Natural killer cell treated with Interleukin-12 subunit alpha and Interleukin-12 subunit beta and Interleukin-15 and Interleukin-18, amount 100 ng/mL, for 72 hours (primary cell): ENCODE measurements around the gene SMIM13. TPM values are rescaled to one million over a fixed set of nuclear protein-coding genes. Genes with fewer than 3 reads are reported as not detected.

Experiments used
- ATAC-seq, 2 donors: fragments of 150-1000 bp; cut with Tn5 transposase in 1 of 2; sonication (Bioruptor Pico), chemical (Tn5 transposase) in 1 of 2; 2 replicates each; pipeline ENCODE4 v1.10.0; 2021
- DNase-seq: peaks from one replicate; pipeline ENCODE4 v3.0.0; 2022; ENCODE audit warnings: low spot score
- H3K27ac Mint-ChIP-seq, 2 donors: 1 replicate in 1 of 2; 2 replicates in 1 of 2; pipeline ENCODE4 v1.8.0; 2022; ENCODE audit warnings: mixed read lengths in 2 of 2, mild to moderate bottlenecking in 1 of 2, moderate library complexity in 1 of 2
- H3K27me3 Mint-ChIP-seq, 2 donors: 1 replicate in 1 of 2; 2 replicates in 1 of 2; pipeline ENCODE4 v1.8.0; 2022; ENCODE audit warnings: mixed read lengths in 2 of 2
- H3K36me3 Mint-ChIP-seq: one replicate; pipeline ENCODE4 v1.8.0; 2022; ENCODE audit warnings: mixed read lengths
- H3K4me1 Mint-ChIP-seq, 2 donors: 1 replicate in 1 of 2; 2 replicates in 1 of 2; pipeline ENCODE4 v1.8.0; 2022; ENCODE audit warnings: low read depth in 2 of 2, mixed read lengths in 2 of 2, mild to moderate bottlenecking in 1 of 2
- H3K4me3 Mint-ChIP-seq: one replicate; pipeline ENCODE4 v1.8.0; 2022; ENCODE audit warnings: mixed read lengths
- H3K9me3 Mint-ChIP-seq: 2 replicates; pipeline ENCODE4 v1.8.0; 2022; ENCODE audit warnings: mixed read lengths
- total RNA-seq, 2 donors: library from RNA; stranded (reverse); gene quantifications; one replicate each; pipeline ENCODE4 v1.2.3, GENCODE V29; 2022

Gene SMIM13
- total RNA-seq, 2 donors from 2014 or later, result 14.2 to 16.0 TPM

DNA sequence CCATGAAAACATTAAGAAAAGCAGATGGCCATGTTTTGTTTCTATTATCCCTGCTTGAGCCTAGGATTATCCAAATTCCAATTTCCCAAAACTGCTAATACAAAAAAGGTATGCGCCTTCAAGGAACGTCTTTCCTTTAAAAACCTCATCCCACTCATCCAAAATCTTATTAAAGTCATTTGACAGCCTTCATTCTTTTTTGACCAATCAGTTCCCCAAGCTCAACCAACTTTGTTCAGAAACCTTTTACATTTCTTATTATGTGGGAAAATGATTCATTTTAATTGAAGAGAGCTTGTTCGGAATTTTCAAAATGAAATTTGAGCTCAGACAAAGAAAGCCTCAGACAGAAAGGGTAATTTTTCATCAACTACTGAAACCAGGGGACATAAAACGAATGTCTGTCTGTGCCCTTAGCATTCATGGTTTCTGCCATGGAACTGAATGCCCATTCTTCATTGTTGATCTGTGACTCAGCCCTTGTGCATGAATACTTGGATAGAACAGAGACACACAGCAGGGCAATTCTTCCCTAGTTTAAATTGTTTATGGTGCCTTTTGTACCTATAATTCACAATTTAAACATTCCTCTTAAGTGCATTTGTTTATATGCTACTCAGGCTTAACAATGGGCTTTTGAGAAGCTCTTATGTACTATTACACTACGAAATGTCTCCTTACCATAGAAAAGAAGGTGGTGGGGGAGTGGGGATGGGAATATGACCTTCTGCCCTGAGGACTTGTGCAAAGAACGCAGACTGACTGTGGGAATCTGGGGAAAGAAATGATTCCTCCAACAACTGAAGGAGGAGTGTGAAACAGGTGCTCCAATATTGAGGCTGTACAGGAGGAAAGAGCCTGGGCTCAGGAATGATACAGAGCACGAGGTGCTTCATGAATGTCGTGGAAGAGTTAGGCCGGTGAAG, 67.7 kb downstream of the SMIM13 start:
- Mint-ChIP-seq H3K36me3 (peaks cover 4% of the 10 kb centered on the region), H3K4me3 (no peak overlapping the region), H3K4me1 (peaks cover 16 to 31% of the 10 kb centered on the region in 2 donors), H3K27ac (peak overlapping the region in 1 of 2 donors; percentile 17), H3K27me3 (peaks cover 0 to 3% of the 10 kb centered on the region in 2 donors), H3K9me3 (no peaks in the 10 kb centered on the region)
- no peak for DNase-seq
- ATAC-seq, result no peak

DNA sequence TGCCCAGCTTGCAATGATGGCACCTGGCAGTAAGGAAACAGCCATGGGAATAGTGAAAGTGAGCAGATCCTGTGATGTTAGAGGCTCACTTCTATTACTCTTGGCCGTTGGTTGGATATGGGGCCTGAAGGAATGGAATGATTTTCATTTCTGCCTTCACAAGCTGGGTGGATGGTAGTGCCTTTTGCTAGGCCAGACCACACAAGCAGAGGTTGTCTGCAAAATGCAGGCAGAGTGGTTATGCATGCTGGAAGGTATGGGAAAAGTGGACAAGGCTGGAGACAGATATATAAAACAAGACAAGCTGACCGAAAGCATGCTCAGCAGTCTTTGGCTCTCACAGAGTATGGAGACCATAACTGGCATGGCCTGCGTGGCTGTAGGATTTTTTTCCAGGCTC, 68.6 kb downstream of the SMIM13 start:
- H3K27ac Mint-ChIP-seq, result peak overlapping the region in 1 of 2 donors; percentile 17
- no peaks in the 10 kb centered on the region for H3K9me3 Mint-ChIP-seq
- no peaks in the 10 kb centered on the region for H3K36me3 Mint-ChIP-seq
- DNase-seq, result no peak
- H3K4me3 Mint-ChIP-seq, result no peak overlapping the region
- peaks cover 16 to 31% of the 10 kb centered on the region in 2 donors for H3K4me1 Mint-ChIP-seq
- H3K27me3 Mint-ChIP-seq, result no peaks in the 10 kb centered on the region
- no peak for ATAC-seq

DNA sequence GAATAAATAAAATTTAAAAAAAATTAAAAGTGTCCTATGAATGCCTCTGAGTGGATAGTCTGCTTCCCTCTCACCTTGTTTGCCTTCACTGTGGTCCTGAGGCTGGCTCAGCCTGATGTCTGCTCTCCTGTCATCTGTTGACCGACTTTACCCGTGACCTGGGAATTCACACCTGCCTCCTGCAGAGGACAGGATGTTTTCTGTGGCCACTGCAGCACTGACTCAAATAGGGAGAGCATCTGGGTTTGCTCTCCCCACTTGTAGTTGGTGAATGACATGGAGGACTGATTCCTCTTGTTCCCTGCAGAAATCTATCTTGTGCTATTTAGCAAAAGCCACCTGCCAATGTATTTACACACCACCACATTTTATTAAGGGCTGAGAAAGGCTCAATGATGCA, 70.3 kb downstream of the SMIM13 start:
- H3K27me3 Mint-ChIP-seq, result no peaks in the 10 kb centered on the region
- peak overlapping the region; percentile 10 for H3K4me3 Mint-ChIP-seq
- H3K36me3 Mint-ChIP-seq, result no peaks in the 10 kb centered on the region
- no peak overlapping the region for H3K27ac Mint-ChIP-seq
- DNase-seq (no peak), ATAC-seq (peak; percentile 76 to 90)
- H3K9me3 Mint-ChIP-seq, result no peaks in the 10 kb centered on the region
- H3K4me1 Mint-ChIP-seq, result peaks cover 16 to 31% of the 10 kb centered on the region in 2 donors

DNA sequence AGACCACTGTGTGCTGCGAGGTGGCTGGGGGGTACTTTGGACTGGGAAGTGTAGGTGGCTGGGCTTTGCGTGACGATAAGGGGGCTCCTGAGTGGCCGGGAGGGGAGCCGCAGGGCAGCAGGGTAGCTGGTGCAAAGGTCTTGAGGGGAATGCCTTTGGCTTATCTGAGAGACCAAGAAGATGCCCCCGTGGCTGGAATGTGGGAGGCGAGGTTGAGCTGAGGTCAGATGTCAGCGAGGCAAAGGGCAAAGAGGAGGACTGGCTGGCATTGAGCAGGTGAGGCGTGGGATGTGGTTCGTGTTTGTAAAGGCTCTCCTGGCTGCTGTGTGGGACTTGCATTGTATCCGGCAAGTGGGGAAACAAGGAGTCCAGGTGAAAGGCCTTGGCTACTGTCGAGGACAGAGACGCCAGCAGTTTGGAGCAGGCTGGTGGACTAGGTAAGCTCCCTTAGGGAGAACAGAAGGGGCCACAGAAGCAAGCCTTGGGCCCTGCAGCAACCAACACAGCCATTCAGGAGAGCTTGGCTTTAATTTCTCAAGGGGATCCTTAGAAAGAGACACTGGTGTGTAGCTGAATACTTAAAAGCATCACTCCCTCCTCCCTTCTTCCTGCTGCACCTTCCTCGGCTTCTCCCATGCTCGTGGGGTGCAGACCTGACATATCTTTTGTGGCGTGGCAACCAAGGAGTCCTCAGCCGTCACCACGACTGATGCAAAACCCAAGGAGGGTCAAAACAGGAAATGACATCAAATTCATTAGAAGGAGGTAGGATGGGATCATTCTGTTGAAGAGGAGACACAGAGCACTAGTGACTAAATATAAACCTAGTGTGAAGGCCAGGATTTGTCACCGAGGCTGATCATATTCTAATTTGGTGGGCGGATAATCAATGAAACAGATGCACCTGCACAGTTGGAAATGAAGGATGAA, 71.3 kb downstream of the SMIM13 start:
- Mint-ChIP-seq H3K9me3 (no peaks in the 10 kb centered on the region), H3K27me3 (no peaks in the 10 kb centered on the region), H3K4me1 (peaks cover 16 to 31% of the 10 kb centered on the region in 2 donors), H3K36me3 (no peaks in the 10 kb centered on the region), H3K27ac (no peak overlapping the region), H3K4me3 (no peak overlapping the region)
- ATAC-seq (no peak), DNase-seq (no peak)

DNA sequence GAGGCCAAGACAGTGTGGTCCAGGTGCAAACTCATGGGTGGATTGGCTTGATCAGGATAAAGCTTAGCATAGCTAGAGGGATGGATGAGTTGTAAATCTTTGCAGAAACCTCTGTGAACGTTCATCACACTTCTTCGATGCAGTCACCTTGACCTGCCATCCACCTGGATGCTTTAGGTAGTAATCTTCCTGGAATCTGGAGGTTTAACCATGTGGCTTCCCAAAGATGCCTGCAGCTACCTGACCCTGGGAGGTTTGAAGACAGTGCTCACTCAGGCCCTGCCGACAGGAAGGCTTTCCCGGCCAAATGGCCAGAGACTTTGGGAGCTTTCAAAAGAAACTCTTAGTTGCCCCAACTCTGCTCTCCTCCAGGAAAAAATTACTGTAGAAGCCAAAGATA, 73.3 kb downstream of the SMIM13 start:
- Mint-ChIP-seq H3K9me3 (no peaks in the 10 kb centered on the region), H3K36me3 (no peaks in the 10 kb centered on the region), H3K4me1 (peaks cover 16 to 34% of the 10 kb centered on the region in 2 donors), H3K27me3 (no peaks in the 10 kb centered on the region), H3K27ac (no peak overlapping the region), H3K4me3 (no peak overlapping the region)
- DNase-seq (no peak), ATAC-seq (no peak)

DNA sequence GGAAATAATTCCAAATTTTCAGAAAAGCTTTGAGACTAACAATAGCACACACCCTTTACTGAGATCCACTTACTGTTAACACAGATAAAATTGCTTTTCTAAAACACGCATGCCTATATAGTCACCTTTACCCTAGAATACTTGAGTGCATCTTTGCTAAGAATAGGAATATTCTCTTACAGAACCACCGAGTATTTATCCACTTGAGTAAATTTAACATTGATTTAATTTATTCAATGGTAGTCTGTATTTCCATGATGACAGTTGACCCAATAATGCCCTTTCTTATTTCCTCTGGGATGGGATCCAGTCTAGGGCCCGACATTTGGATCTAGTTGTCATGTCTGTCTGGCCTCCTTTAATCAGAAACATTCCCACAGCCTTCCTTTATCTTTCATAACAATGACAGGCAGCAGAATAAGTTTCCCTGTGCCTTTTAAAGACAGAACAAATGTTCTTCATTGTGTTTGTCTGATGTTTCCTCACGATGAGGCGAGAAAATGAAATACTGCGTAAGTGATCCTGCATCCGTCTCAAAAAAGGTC, 74.5 kb downstream of the SMIM13 start:
- no peak for ATAC-seq
- no peak for DNase-seq
- Mint-ChIP-seq H3K9me3 (no peaks in the 10 kb centered on the region), H3K4me3 (no peak overlapping the region), H3K27ac (peak overlapping the region in 1 of 2 donors; percentile 37), H3K27me3 (no peaks in the 10 kb centered on the region), H3K4me1 (peaks cover 26 to 39% of the 10 kb centered on the region in 2 donors), H3K36me3 (no peaks in the 10 kb centered on the region)

DNA sequence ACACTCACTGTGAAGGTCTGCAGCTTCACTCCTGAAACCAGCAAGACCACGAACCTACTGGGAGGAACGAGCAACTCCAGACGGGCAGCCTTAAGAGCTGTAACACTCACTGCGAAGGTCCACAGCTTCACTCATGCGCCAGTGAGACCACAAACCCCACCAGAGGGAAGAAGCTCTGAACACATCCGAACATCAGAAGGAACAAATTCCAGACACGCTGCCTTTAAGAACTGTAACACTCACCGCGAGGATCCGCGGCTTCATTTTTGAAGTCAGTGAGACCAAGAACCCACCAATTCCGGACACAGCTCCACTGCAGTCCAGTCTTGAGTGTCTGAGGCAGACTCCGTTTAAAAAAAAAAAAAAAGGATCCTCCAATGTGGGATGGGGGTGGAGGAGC, 78.3 kb downstream of the SMIM13 start:
- ATAC-seq, result no peak

DNA sequence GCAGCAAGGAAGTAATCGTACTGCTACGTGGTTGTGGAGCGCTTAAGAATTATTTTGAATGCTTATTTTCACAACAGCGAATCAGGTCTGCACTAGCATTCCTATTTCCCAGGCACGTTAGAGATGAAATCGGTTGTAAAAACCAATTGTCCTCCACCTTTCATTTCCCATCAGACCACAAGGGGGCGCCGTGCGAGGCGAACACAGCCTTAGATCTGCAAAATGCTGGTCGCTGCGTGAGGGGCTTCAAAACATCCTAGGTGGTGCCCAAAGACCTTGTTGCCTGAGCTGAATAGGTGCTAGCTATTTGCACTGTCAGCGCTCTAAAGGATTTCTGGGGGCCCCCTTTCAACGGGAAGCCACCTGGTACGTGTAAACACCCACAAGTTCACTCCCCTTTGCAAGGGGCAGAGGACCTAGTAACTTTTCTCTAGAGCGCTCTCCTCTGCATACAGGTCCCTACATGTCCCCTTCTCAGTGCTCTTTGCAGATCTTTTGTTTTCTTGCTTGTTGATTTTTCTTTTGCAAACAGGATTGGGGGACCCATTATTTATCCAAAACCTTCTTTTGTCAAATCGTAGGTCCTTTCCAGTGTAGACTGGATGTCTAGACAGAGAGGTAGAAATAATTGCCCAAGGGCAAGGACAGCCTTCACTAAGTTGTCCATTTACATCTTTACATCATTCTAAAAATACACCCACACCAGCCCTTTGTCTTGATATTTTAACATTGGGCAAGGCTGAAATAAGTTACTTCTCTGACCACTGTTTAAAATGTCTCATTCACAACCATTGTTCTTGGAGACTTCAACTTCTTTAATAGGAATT, 79.1 kb downstream of the SMIM13 start:
- peak overlapping the region in 1 of 2 donors; percentile 58 for H3K27ac Mint-ChIP-seq
- ATAC-seq (peak; percentile 68 to 77), DNase-seq (peak; percentile 83)
- peak overlapping the region; percentile 51 for H3K4me3 Mint-ChIP-seq
- peaks cover 10 to 24% of the 10 kb centered on the region in 2 donors for H3K4me1 Mint-ChIP-seq
- no peaks in the 10 kb centered on the region for H3K9me3 Mint-ChIP-seq
- no peaks in the 10 kb centered on the region for H3K27me3 Mint-ChIP-seq
- H3K36me3 Mint-ChIP-seq, result no peaks in the 10 kb centered on the region

More for the DNA sequence above, 78.3 kb downstream of the SMIM13 start:
- Mint-ChIP-seq H3K9me3 (no peaks in the 10 kb centered on the region), H3K36me3 (no peaks in the 10 kb centered on the region), H3K27ac (peak overlapping the region in 1 of 2 donors; percentile 58), H3K4me3 (no peak overlapping the region), H3K4me1 (peaks cover 10 to 24% of the 10 kb centered on the region in 2 donors), H3K27me3 (no peaks in the 10 kb centered on the region)
- DNase-seq, result no peak

DNA sequence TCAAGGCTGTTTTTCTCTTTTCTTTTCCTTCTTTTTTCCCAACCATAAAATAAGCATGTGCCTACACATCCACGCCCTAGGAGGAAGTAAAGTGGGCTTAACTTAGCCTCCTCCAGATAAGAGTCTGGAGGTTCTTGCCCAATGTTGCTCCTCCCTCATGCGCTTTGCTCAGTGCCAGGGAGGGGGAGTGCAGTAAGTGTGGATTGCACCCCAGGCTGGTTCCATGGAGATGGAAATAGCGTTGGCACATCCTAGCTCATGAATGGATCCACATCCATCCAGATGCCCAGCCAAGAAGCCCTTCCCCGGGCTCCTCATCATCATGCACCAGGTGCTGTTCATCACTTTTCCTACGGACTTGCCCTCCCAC, 80.6 kb downstream of the SMIM13 start:
- Mint-ChIP-seq H3K4me1 (peaks cover 13 to 28% of the 10 kb centered on the region in 2 donors), H3K36me3 (no peaks in the 10 kb centered on the region), H3K9me3 (no peaks in the 10 kb centered on the region), H3K4me3 (no peak overlapping the region), H3K27me3 (no peaks in the 10 kb centered on the region), H3K27ac (peak overlapping the region in 1 of 2 donors; percentile 26)
- no peak for ATAC-seq
- DNase-seq, result no peak

DNA sequence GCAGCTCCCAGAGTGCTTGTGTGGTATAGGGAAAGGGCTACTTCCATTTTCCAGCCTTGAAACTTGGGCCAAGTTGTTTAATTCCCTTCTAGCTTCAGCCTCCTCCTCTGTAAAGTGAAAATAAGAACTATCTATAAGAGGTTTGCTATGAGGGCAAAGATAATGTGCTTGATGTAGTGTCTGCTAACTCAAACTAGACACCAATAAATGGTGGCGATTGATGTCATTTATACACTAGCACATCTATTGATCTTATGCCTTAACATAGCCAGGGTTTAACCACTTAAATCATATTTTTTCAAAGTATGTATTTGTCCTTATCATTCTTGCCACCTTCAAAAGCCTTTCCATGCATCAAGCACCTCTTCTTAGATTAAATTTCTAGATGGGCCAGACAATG, 83.6 kb downstream of the SMIM13 start:
- H3K36me3 Mint-ChIP-seq, result peaks cover 6% of the 10 kb centered on the region
- DNase-seq (no peak), ATAC-seq (no peak)
- peaks cover 11 to 27% of the 10 kb centered on the region in 2 donors for H3K4me1 Mint-ChIP-seq
- no peak overlapping the region for H3K4me3 Mint-ChIP-seq
- H3K9me3 Mint-ChIP-seq, result no peaks in the 10 kb centered on the region
- no peak overlapping the region for H3K27ac Mint-ChIP-seq
- no peaks in the 10 kb centered on the region for H3K27me3 Mint-ChIP-seq

DNA sequence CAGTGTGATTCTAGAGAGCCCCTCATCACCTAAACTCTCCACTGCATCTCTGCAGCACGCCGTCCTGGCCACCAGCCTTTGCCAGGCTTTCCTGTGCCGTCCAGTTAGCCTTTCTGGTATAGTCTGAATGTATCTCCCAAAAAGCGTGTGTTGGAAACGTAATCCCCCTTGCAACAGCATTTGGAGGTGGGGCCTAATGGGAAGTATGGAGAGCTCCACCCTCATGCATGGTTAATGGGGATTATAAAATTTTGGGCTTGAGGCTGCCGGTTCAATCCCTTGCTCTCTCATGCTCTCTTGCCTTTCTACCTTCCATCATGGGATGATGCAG, 85.4 kb downstream of the SMIM13 start:
- Mint-ChIP-seq H3K27me3 (no peaks in the 10 kb centered on the region), H3K4me3 (no peak overlapping the region), H3K27ac (peak overlapping the region; percentile 22 to 46), H3K36me3 (peaks cover 20% of the 10 kb centered on the region), H3K9me3 (no peaks in the 10 kb centered on the region), H3K4me1 (peaks cover 9 to 23% of the 10 kb centered on the region in 2 donors)
- DNase-seq (no peak), ATAC-seq (no peak)

DNA sequence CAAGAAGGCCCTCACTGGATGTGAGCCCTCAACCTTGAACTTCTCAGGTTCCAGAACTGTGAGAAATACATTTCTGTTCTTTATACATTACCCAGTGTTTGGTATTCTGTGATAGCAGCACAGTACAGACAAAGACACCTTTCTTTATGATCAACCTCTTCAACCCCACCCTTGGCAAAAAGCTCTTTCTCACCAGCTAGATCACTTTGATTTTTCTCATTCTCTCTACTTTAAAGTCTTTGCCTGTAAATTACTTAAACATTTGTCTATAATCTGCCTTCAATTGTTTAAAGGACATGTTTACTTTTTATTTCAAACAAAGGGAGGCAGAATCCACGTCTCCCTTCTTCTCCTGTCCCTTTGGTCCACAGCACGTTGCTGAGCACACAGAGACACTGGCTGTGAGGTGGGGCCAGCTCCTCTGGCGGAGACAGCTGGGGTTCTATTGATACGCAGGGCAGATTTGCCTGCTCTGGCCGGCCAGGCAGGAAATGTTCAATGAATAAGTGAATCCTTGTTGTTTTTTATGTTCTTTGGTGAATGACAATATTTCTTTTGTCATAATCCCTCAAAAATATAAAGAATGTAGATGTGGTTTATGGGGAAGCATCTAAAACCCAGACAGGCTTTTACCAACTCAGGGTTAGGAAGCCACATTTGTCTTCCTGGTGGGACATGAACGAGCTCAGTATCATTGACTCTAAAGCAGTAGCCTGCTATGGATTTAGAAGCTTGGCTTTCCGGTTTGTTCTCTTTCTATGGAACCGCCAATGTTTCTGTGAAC, 86.0 kb downstream of the SMIM13 start:
- H3K9me3 Mint-ChIP-seq, result no peaks in the 10 kb centered on the region
- H3K27ac Mint-ChIP-seq, result peak overlapping the region in 1 of 2 donors; percentile 46
- ATAC-seq (no peak), DNase-seq (no peak)
- H3K4me3 Mint-ChIP-seq, result no peak overlapping the region
- H3K36me3 Mint-ChIP-seq, result peaks cover 25% of the 10 kb centered on the region
- H3K4me1 Mint-ChIP-seq, result peaks cover 12 to 21% of the 10 kb centered on the region in 2 donors
- no peaks in the 10 kb centered on the region for H3K27me3 Mint-ChIP-seq
